SK-N-SH (cell line): Measurements from ENCODE around the gene FBN2.

ENCODE experiments used
- CTCF ChIP-seq: fragments of 200-600 bp; sonication (generic); IDR thresholded peaks from 2 replicates; pipeline ENCODE4 v1.6.1; 2017; ENCODE audit warnings: antibody characterized with exemption, mild to moderate bottlenecking, moderate library complexity
- JUND ChIP-seq: IDR thresholded peaks from 2 replicates; pipeline ENCODE4 v1.4.0; 2012
- POLR2AphosphoS5 ChIP-seq: IDR thresholded peaks from 2 replicates; pipeline ENCODE4 v1.6.1; 2012; ENCODE audit warnings: low read depth, low read length
- RAD21 ChIP-seq: IDR thresholded peaks from 2 replicates; pipeline ENCODE4 v1.6.1; 2012; ENCODE audit warnings: mild to moderate bottlenecking, low read length
- SIN3A ChIP-seq: IDR thresholded peaks from 2 replicates; pipeline ENCODE4 v1.6.1; 2012; ENCODE audit warnings: low read depth, mild to moderate bottlenecking, low read length, moderate library complexity, borderline replicate concordance
- TAF1 ChIP-seq: IDR thresholded peaks from 2 replicates; pipeline ENCODE4 v1.6.1; 2012; ENCODE audit warnings: low read depth, mild to moderate bottlenecking, low read length, moderate library complexity, borderline replicate concordance
- ZBTB33 ChIP-seq: IDR thresholded peaks from 2 replicates; pipeline ENCODE4 v1.4.0; 2012; ENCODE audit warnings: low read depth, borderline replicate concordance

GRCh38 chr5:128397876-128398275 is 140.2 kb downstream of the FBN2 start:
- TF ChIP-seq ZBTB33 (no peak), CTCF (no peak), POLR2AphosphoS5 (no peak), TAF1 (no peak), SIN3A (no peak), JUND (no peak), RAD21 (no peak)
